Natural killer cell (primary cell): ENCODE data around the gene CTNNA3. TPM values are rescaled to one million over a fixed set of nuclear protein-coding genes. Genes with fewer than 3 reads are reported as not detected.

Experiments used
- ATAC-seq, 3 donors: fragments of 150-1000 bp in 2 of 3; fragments of 200-7000 bp in 1 of 3; cut with Tn5 transposase; 1 replicate in 1 of 3; 2 replicates in 2 of 3; pipeline ENCODE4 v1.10.0; 2021; ENCODE audit warnings: mild to moderate bottlenecking in 2 of 3, moderate library complexity in 2 of 3
- DNase-seq, 2 donors: peaks; one replicate each; pipeline versions ENCODE4 v3.0.0 to v3.0.0-alpha.2; 2013 to 2021; ENCODE audit warnings: mixed read lengths in 1 of 2
- H3K27ac ChIP-seq: one replicate; pipeline ENCODE4 v1.5.1; 2013; ENCODE audit warnings: mild to moderate bottlenecking, low read length
- H3K27me3 ChIP-seq: one replicate; pipeline ENCODE4 v1.6.1; 2013; ENCODE audit warnings: low read length; ENCODE audit not compliant: control insufficient read depth, insufficient read depth
- H3K36me3 ChIP-seq: one replicate; pipeline ENCODE4 v1.6.1; 2013; ENCODE audit warnings: low read length; ENCODE audit not compliant: control insufficient read depth, insufficient read depth
- H3K4me1 ChIP-seq: one replicate; pipeline ENCODE4 v1.6.1; 2013; ENCODE audit warnings: low read length; ENCODE audit not compliant: control insufficient read depth, insufficient read depth
- H3K4me3 ChIP-seq: one replicate; pipeline ENCODE4 v1.5.1; 2013; ENCODE audit warnings: low read length
- H3K9me3 ChIP-seq: one replicate; pipeline ENCODE4 v1.6.1; 2013; ENCODE audit warnings: low read length; ENCODE audit not compliant: control insufficient read depth, insufficient read depth
- H3K27ac Mint-ChIP-seq, 2 donors: one replicate each; pipeline ENCODE4 v1.8.0; 2022; ENCODE audit warnings: mild to moderate bottlenecking in 2 of 2, mixed read lengths in 2 of 2, moderate library complexity in 1 of 2
- H3K27me3 Mint-ChIP-seq, 2 donors: one replicate each; pipeline ENCODE4 v1.8.0; 2022; ENCODE audit warnings: low read depth in 2 of 2, mixed read lengths in 2 of 2
- H3K36me3 Mint-ChIP-seq: one replicate; pipeline ENCODE4 v1.8.0; 2022; ENCODE audit warnings: mixed read lengths
- H3K4me1 Mint-ChIP-seq, 2 donors: one replicate each; pipeline ENCODE4 v1.8.0; 2022; ENCODE audit warnings: mixed read lengths in 2 of 2
- H3K4me3 Mint-ChIP-seq: one replicate; pipeline ENCODE4 v1.8.0; 2022; ENCODE audit warnings: mild to moderate bottlenecking, moderate library complexity, mixed read lengths
- H3K9me3 Mint-ChIP-seq, 2 donors: one replicate each; pipeline ENCODE4 v1.8.0; 2022; ENCODE audit warnings: mixed read lengths in 2 of 2
- CTCF ChIP-seq: fragments of 200-600 bp; IDR thresholded peaks from one replicate; pipeline ENCODE4 v1.8.0; 2022; ENCODE audit warnings: antibody characterized with exemption
- WGBS: methylation state at CpG from one replicate; pipeline ENCODE4 v1.1.7; 2013; ENCODE audit warnings: missing lambda C conversion rate; ENCODE audit not compliant: insufficient coverage; 5-methylcytosine and 5-hydroxymethylcytosine counted together
- intact Hi-C: fragments of 100-400 bp; cut with micrococcal nuclease; formaldehyde crosslinking; loops from one replicate; pipeline ENCODE4 v1.14.2; 2022
- total RNA-seq, 4 donors: library from RNA; stranded (reverse); fragments of 120-200 nt in 1 of 4; gene quantifications; one replicate each; pipeline versions ENCODE4 v1.2.3 to v1.2.4, GENCODE V29; 2013 to 2022

Gene CTNNA3
- total RNA-seq, 3 donors from 2014 or later (not counting 1 experiment from before 2014, with no cell fraction given), result not detected

- H3K9me3 Mint-ChIP-seq, result peaks cover 17 to 23% of the 10 kb centered on the region in 2 donors
- Histone ChIP-seq H3K27ac (no peak overlapping the region), H3K27me3 (no peaks in the 10 kb centered on the region), H3K4me1 (no peaks in the 10 kb centered on the region), H3K9me3 (no peaks in the 10 kb centered on the region), H3K4me3 (no peak overlapping the region), H3K36me3 (no peaks in the 10 kb centered on the region)
- no peak overlapping the region for H3K4me3 Mint-ChIP-seq
- no peak for ATAC-seq
- DNase-seq, result no peak
- no peaks in the 10 kb centered on the region for H3K36me3 Mint-ChIP-seq
- WGBS, result no CpG with 5 or more reads among the region's 3 CpGs
- H3K27ac Mint-ChIP-seq, result no peak overlapping the region
- TF ChIP-seq CTCF, result no peak
- intact Hi-C loops, result no loop called here
- H3K27me3 Mint-ChIP-seq, result no peaks in the 10 kb centered on the region
- no peaks in the 10 kb centered on the region for H3K4me1 Mint-ChIP-seq
Observed at GRCh38 chr10:66838656-66839055, 857.3 kb downstream of the CTNNA3 start.

DNA sequence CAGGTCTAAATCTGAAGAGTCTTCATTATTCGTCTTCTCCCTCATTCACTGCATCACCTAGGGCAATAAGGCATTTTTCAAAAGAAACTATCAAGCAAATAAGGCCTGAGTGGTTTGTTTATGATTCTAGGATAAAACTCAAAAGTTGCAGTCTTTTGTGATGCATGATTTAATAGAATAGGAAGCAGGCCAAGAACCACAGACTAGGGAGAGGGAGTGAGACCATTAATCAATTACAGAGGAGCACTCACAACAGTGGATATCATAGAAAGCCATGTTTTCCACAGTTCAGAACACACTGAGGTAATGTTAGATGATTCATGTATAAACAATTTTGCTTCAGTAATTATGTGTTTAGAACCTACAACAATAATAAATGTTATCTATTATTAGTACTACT is 858.0 kb downstream of the CTNNA3 start:
- Histone ChIP-seq H3K4me3 (no peak overlapping the region), H3K27me3 (no peaks in the 10 kb centered on the region), H3K9me3 (no peaks in the 10 kb centered on the region), H3K4me1 (no peaks in the 10 kb centered on the region), H3K36me3 (no peaks in the 10 kb centered on the region), H3K27ac (no peak overlapping the region)
- intact Hi-C loops, result no loop called here
- TF ChIP-seq CTCF, result no peak
- no peaks in the 10 kb centered on the region for H3K27me3 Mint-ChIP-seq
- 78% methylated on average over 1 of the region's 1 CpG for WGBS
- no peak overlapping the region for H3K27ac Mint-ChIP-seq
- no peak overlapping the region for H3K4me3 Mint-ChIP-seq
- H3K4me1 Mint-ChIP-seq, result no peaks in the 10 kb centered on the region
- DNase-seq (no peak), ATAC-seq (no peak)
- peaks cover 15 to 17% of the 10 kb centered on the region in 2 donors for H3K9me3 Mint-ChIP-seq
- H3K36me3 Mint-ChIP-seq, result no peaks in the 10 kb centered on the region

DNA sequence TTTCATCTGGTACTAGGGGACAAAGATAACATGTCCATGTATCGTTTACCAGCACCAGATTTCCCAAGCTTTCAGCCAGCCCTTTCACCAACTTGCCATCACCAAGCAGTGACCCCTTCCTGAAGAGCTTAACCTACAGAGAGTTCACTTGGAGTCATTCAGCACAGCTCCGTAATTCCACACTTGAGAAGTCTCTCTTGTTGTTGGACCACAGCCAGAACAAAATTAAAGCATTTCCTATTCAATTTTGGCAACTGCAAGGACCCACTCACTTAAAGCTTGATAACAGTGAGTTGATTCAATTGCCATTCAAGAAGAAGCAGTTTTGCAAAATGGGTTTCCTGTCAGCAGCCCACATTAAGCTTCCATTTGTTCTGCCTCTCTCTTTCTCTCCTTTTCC is 858.7 kb downstream of the CTNNA3 start:
- Mint-ChIP-seq H3K27ac (no peak overlapping the region), H3K4me3 (no peak overlapping the region), H3K4me1 (no peaks in the 10 kb centered on the region), H3K36me3 (no peaks in the 10 kb centered on the region), H3K27me3 (no peaks in the 10 kb centered on the region), H3K9me3 (peaks cover 14 to 15% of the 10 kb centered on the region in 2 donors)
- no peaks in the 10 kb centered on the region for H3K9me3 ChIP-seq
- intact Hi-C loops, result no loop called here
- WGBS, result 60% methylated on average over 2 of the region's 2 CpGs
- no peak overlapping the region for H3K27ac ChIP-seq
- DNase-seq (no peak), ATAC-seq (no peak)
- no peaks in the 10 kb centered on the region for H3K36me3 ChIP-seq
- H3K4me1 ChIP-seq, result no peaks in the 10 kb centered on the region
- no peak overlapping the region for H3K4me3 ChIP-seq
- TF ChIP-seq CTCF, result no peak
- no peaks in the 10 kb centered on the region for H3K27me3 ChIP-seq

GRCh38 chr10:66836771-66837170 is 859.2 kb downstream of the CTNNA3 start:
- intact Hi-C loops, result no loop called here
- no peaks in the 10 kb centered on the region for H3K9me3 ChIP-seq
- H3K27me3 ChIP-seq, result no peaks in the 10 kb centered on the region
- Mint-ChIP-seq H3K4me3 (no peak overlapping the region), H3K9me3 (peaks cover 11 to 12% of the 10 kb centered on the region in 2 donors), H3K36me3 (no peaks in the 10 kb centered on the region), H3K27me3 (no peaks in the 10 kb centered on the region), H3K27ac (no peak overlapping the region), H3K4me1 (no peaks in the 10 kb centered on the region)
- H3K27ac ChIP-seq, result no peak overlapping the region
- no peak for TF ChIP-seq CTCF
- H3K36me3 ChIP-seq, result no peaks in the 10 kb centered on the region
- no peak overlapping the region for H3K4me3 ChIP-seq
- 97% methylated on average over 2 of the region's 2 CpGs for WGBS
- DNase-seq (no peak), ATAC-seq (no peak)
- H3K4me1 ChIP-seq, result no peaks in the 10 kb centered on the region
